ENCODE results near the gene AFDN. TPM values are rescaled to one million over a fixed set of nuclear protein-coding genes. Genes with fewer than 3 reads are reported as not detected.

AFDN gene
- total RNA-seq, 1 experiment from 2014 or later, result 11.9 TPM

- in situ Hi-C loops (cut with HindIII; ENCODE audit: low sequenced_read_pairs), result no loop called here
- DNase-seq (ENCODE audit: low spot score), result no peak
Observed at GRCh38 chr6:167811040-167811439, 15.7 kb upstream of the AFDN start.

GRCh38 chr6:167811442-167812087 lies 15.1 kb upstream of the AFDN start:
- DNase-seq (ENCODE audit: low spot score), result no peak
- in situ Hi-C loops (cut with HindIII; ENCODE audit: low sequenced_read_pairs), result no loop called here

GRCh38 chr6:167812088-167812487 lies 14.6 kb upstream of the AFDN start:
- in situ Hi-C loops (cut with HindIII; ENCODE audit: low sequenced_read_pairs), result no loop called here
- DNase-seq (ENCODE audit: low spot score), result no peak

- no peak for DNase-seq (ENCODE audit: low spot score)
- in situ Hi-C loops (cut with HindIII; ENCODE audit: low sequenced_read_pairs), result no loop called here
Observed at GRCh38 chr6:167815296-167815980, 11.3 kb upstream of the AFDN start.

GRCh38 chr6:167817016-167817415 lies 9.7 kb upstream of the AFDN start:
- no peak for DNase-seq (ENCODE audit: low spot score)
- in situ Hi-C loops (cut with HindIII; ENCODE audit: low sequenced_read_pairs), result no loop called here

DNA sequence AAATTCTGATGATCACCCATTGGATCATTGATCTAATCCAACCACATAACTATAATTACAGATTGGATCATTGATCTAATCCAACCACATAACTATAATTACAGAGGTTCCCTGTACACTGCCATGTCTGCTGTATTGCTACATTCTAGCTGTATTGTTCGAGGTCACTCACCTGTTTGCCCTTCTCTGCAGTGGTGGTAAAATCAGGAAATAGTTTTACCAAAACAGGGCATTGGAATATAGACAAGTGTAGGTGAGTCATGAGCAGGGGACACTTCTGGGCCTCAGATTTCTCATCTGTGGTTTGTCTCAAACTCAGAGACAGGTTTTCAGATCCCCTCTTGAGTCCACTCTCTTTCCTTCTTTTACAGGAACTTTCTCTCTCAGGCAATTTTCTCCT lies 9.0 kb upstream of the AFDN start:
- in situ Hi-C loops (cut with HindIII; ENCODE audit: low sequenced_read_pairs), result no loop called here

DNA sequence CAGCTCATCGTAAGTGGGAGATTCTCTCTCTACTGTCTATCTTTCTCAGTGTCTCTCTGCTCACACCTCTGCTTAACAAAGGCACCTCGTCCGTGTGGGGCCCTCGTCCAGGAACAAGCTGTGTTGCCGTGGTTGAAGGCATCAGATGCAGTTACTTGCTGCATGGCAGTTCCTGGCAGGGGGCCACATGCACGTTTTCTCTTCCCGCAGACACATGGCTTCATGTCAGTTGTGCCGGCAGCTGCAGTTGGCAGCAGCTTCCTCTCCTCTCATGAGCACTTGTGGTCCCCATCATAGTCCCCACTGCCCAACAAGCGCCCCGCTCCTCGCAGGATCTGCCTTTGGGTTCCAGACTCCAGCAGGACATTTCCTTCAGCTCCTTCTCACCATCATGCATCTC lies 7.1 kb upstream of the AFDN start:
- in situ Hi-C loops (cut with HindIII; ENCODE audit: low sequenced_read_pairs), result no loop called here
- no peak for DNase-seq (ENCODE audit: low spot score)

More for the DNA sequence above, 9.0 kb upstream of the AFDN start:
- DNase-seq (ENCODE audit: low spot score), result no peak

GRCh38 chr6:167820681-167821080 lies 6.0 kb upstream of the AFDN start:
- no peak for DNase-seq (ENCODE audit: low spot score)
- in situ Hi-C loops (cut with HindIII; ENCODE audit: low sequenced_read_pairs), result no loop called here

- DNase-seq (ENCODE audit: low spot score), result peak; percentile 67
- in situ Hi-C loops (cut with HindIII; ENCODE audit: low sequenced_read_pairs), result no loop called here
Observed at GRCh38 chr6:167824591-167825331, 1.9 kb upstream of the AFDN start.

- peak; percentile 24 for DNase-seq (ENCODE audit: low spot score)
- in situ Hi-C loops (cut with HindIII; ENCODE audit: low sequenced_read_pairs), result no loop called here
Observed at GRCh38 chr6:167825332-167826229, 1.1 kb upstream of the AFDN start.

DNA sequence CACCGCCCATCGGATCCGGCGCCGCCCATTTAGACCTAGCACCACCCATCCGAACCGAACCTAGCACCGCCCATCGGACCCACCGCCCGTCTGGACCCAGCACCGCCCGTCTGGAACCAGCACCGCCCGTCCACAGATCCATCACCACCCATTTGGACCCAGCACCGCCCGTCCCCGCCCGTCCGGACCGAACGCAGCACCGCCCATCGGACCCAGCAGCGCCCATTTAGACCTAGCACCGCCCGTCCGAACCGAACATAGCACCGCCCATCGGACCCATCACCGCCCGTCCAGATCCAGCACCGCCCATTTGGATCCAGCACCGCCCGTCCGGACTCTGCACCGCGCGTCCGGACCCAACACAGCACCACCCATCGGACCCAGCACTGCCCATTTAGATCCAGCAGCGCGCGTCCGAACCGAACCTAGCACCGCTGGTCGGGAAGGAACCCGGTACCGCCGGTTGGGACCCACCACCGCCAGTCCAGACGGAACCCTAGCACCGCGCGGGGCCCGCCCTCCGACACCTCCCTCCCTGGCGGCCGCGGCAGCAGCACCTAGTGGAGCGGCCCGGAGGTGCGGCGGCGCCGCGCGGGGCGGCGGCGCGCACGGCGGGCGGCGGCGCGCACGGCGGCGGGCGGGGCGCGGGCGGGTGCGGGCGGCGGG lies 348 bp upstream of the AFDN start:
- DNase-seq (ENCODE audit: low spot score), result peak; percentile 70
- in situ Hi-C loops (cut with HindIII; ENCODE audit: low sequenced_read_pairs), result no loop called here

GRCh38 chr6:167827583-167828324 lies 1.0 kb downstream of the AFDN start:
- in situ Hi-C loops (cut with HindIII; ENCODE audit: low sequenced_read_pairs), result no loop called here
- DNase-seq (ENCODE audit: low spot score), result peak; percentile 52

- in situ Hi-C loops (cut with HindIII; ENCODE audit: low sequenced_read_pairs), result no loop called here
- peak; percentile 39 for DNase-seq (ENCODE audit: low spot score)
Observed at GRCh38 chr6:167828325-167828956, 1.7 kb downstream of the AFDN start.

GRCh38 chr6:167829513-167829912 lies 2.8 kb downstream of the AFDN start:
- in situ Hi-C loops (cut with HindIII; ENCODE audit: low sequenced_read_pairs), result no loop called here
- no peak for DNase-seq (ENCODE audit: low spot score)

DNA sequence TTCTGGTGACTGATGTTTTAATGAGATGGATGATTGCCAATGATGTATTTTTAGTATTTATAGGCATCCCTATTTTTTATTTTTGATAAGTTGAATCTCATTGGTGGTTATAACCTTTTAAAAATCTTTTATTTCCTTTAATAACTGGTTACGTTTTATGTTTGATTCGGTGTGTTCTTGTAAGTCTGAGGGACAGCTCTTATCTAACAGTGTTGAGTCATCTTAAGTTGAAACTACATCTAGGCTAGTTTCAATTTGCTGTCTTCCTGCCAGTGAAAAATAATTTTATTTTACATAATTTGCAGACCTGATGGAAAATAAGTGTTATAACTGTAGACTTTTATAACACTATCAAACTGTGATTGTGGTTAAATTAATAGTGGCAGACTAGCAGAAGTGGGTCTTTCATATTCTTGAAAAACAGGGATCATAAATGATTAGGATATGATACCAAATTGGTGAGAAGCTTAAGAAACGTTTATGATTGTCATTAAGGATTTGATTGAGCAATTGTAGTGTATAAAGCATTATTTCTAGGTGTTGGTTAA lies 4.6 kb downstream of the AFDN start:
- DNase-seq (ENCODE audit: low spot score), result no peak
- in situ Hi-C loops (cut with HindIII; ENCODE audit: low sequenced_read_pairs), result no loop called here

DNA sequence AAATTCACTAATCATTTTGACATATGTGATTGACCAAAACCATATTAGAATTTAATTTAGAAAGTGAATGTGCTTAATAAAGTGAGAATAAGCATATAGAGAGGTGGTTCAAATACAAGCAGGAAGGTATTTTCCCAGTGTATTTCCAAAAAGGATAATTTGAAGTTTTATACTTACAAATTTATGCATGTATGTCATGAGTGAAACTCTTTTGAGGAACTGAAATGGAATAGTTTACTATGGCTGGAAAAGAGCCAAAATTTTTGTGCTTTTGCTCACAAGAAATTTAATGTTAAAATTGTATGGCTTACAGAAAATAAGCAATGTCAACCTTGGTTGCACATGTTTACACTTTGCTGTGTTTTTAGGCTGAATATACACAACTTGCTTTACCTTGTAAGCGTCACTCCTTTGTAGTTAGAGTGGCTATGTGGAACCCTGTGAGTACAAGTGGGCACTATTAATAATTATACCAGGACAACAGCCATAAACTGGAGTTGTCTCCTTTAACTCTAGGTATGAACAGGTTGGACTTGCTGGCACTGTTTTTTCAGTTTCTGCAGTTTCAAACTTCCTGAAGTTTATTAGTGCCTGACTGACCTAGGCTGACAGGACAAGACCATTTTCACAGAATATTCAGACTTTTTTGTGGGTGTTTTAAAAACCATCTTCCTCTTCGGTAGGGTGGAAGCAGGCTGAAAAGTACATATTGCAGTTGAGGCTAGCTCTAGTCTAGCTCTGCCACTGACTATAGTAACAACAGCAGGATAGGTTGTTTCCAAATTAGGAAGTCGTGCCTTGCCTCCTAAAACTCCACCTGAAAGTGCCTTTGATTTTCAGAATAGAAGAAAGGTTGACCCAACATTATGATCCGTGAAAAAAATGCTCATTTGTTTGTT lies 6.0 kb downstream of the AFDN start:
- in situ Hi-C loops (cut with HindIII; ENCODE audit: low sequenced_read_pairs), result no loop called here
- no peak for DNase-seq (ENCODE audit: low spot score)

- in situ Hi-C loops (cut with HindIII; ENCODE audit: low sequenced_read_pairs), result no loop called here
- no peak for DNase-seq (ENCODE audit: low spot score)
Observed at GRCh38 chr6:167833396-167833763, 6.7 kb downstream of the AFDN start.

Measured in G401 (cell line).